ENCODE results near the gene TTC24. TPM values are rescaled to one million over a fixed set of nuclear protein-coding genes. Genes with fewer than 3 reads are reported as not detected.

TTC24 gene
- polyA plus RNA-seq, 1 of the 3 experiments (the other 2 are of a cell fraction): not detected

- Histone ChIP-seq H4K20me1 (ENCODE audit: insufficient read depth) (no peaks in the 10 kb centered on the region), H3F3A (replicated peaks; ENCODE audit: insufficient read depth) (peaks cover 13% of the 10 kb centered on the region), H3K27me3 (ENCODE audit: insufficient read depth) (no peaks in the 10 kb centered on the region), H3K4me1 (ENCODE audit: control insufficient read depth in 1 of 2, insufficient read depth in 2 of 2, low read depth in 1 of 2, low read length in 1 of 2) (peaks cover 0 to 16% of the 10 kb centered on the region in 2 experiments; a peak in 2 of 4 replicates), H3K9me3 (no peaks in the 10 kb centered on the region), H3K79me2 (ENCODE audit: insufficient read depth) (peaks cover 12% of the 10 kb centered on the region; the same call in 1 of the 2 replicates), H3K9ac (no peak overlapping the region), H3K9me2 (no peaks in the 10 kb centered on the region), H3K4me3 (ENCODE audit: low read depth in 2 of 2, low read length in 1 of 2) (peak overlapping the region in 1 of 2 experiments; percentile 83; a peak in 1 of 4 replicates), H3K27ac (ENCODE audit: low read depth in 2 of 2, low read length in 1 of 2) (peak overlapping the region; percentile 7 to 51; a peak in 1 of 4 replicates), H3K4me2 (peak overlapping the region; percentile 96), H2AFZ (ENCODE audit: low read depth) (no peak overlapping the region), H3K36me3 (replicated peaks in 1 of 2; ENCODE audit: control insufficient read depth in 1 of 2, insufficient read depth in 2 of 2, low read length in 1 of 2) (peaks cover 31 to 55% of the 10 kb centered on the region in 2 experiments)
- 75% methylated on average over 7 of the region's 8 CpGs for WGBS (ENCODE audit: low lambda C conversion rate)
- ChIA-PET POLR2A (interaction anchor here (1.1 to 2.8 kb wide), 2 partner anchors 9 to 21 kb away, joined by 3 to 15 read pairs; partner anchors contain the start of gene GPATCH4), CTCF (interaction anchor here (0.7 to 5.6 kb wide), 13 partner anchors 9 to 207 kb away, joined by 3 to 42 read pairs (median 4); partner anchors contain the start of genes BCAN and GPATCH4)
- TF ChIP-seq MEF2A (IDR thresholded peaks at IDR 0.05; ENCODE audit: borderline replicate concordance, low read depth) (no peak), FOSL2 (IDR thresholded peaks at IDR 0.05; ENCODE audit: borderline replicate concordance, low read depth) (no peak), RCOR1 (IDR thresholded peaks at IDR 0.05; ENCODE audit: low read length) (peak; percentile 24; the same call in 1 of the 2 replicates), JUND (IDR thresholded peaks at IDR 0.05) (0 out of 2 replicates have a peak, but pooled peaks have one; percentile 9), SMC3 (IDR thresholded peaks at IDR 0.05; ENCODE audit: low read depth, low read length) (no peak), POLR2AphosphoS5 (IDR thresholded peaks at IDR 0.05; ENCODE audit: low read depth, low read length) (peak; percentile 8)
- TF ChIP-seq, protein P1, sequence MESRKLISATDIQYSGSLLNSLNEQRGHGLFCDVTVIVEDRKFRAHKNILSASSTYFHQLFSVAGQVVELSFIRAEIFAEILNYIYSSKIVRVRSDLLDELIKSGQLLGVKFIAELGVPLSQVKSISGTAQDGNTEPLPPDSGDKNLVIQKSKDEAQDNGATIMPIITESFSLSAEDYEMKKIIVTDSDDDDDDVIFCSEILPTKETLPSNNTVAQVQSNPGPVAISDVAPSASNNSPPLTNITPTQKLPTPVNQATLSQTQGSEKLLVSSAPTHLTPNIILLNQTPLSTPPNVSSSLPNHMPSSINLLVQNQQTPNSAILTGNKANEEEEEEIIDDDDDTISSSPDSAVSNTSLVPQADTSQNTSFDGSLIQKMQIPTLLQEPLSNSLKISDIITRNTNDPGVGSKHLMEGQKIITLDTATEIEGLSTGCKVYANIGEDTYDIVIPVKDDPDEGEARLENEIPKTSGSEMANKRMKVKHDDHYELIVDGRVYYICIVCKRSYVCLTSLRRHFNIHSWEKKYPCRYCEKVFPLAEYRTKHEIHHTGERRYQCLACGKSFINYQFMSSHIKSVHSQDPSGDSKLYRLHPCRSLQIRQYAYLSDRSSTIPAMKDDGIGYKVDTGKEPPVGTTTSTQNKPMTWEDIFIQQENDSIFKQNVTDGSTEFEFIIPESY (IDR thresholded peaks at IDR 0.05; ENCODE audit: borderline replicate concordance, low read depth): no peak
- no peak for DNase-seq
Measured at GRCh38 chr1:156592910-156593660, 13.6 kb downstream of the TTC24 start.

- peaks cover 0 to 16% of the 10 kb centered on the region in 2 experiments; a peak in 2 of 4 replicates for H3K4me1 ChIP-seq (ENCODE audit: control insufficient read depth in 1 of 2, insufficient read depth in 2 of 2, low read depth in 1 of 2, low read length in 1 of 2)
- H3K36me3 ChIP-seq (replicated peaks in 1 of 2; ENCODE audit: control insufficient read depth in 1 of 2, insufficient read depth in 2 of 2, low read length in 1 of 2): peaks cover 36 to 60% of the 10 kb centered on the region in 2 experiments
- peaks cover 17% of the 10 kb centered on the region for H3K79me2 ChIP-seq (ENCODE audit: insufficient read depth)
- no peaks in the 10 kb centered on the region for H3K27me3 ChIP-seq (ENCODE audit: insufficient read depth)
- no peaks in the 10 kb centered on the region for H3K9me2 ChIP-seq
- CTCF ChIA-PET: interaction anchor here (0.9 to 5.6 kb wide), 10 partner anchors 9 to 208 kb away, joined by 3 to 42 read pairs (median 4); partner anchors contain the start of gene BCAN
- POLR2A ChIA-PET: no interaction called here
- TF ChIP-seq, protein P2, sequence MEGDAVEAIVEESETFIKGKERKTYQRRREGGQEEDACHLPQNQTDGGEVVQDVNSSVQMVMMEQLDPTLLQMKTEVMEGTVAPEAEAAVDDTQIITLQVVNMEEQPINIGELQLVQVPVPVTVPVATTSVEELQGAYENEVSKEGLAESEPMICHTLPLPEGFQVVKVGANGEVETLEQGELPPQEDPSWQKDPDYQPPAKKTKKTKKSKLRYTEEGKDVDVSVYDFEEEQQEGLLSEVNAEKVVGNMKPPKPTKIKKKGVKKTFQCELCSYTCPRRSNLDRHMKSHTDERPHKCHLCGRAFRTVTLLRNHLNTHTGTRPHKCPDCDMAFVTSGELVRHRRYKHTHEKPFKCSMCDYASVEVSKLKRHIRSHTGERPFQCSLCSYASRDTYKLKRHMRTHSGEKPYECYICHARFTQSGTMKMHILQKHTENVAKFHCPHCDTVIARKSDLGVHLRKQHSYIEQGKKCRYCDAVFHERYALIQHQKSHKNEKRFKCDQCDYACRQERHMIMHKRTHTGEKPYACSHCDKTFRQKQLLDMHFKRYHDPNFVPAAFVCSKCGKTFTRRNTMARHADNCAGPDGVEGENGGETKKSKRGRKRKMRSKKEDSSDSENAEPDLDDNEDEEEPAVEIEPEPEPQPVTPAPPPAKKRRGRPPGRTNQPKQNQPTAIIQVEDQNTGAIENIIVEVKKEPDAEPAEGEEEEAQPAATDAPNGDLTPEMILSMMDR (IDR thresholded peaks at IDR 0.05): no peak
- TF ChIP-seq EP300 (IDR thresholded peaks at IDR 0.05; ENCODE audit: borderline replicate concordance in 1 of 2, low read depth in 1 of 2, low read length in 1 of 2) (no peak), IRF3 (IDR thresholded peaks at IDR 0.05; ENCODE audit: low read depth, low read length) (no peak), REST (IDR thresholded peaks at IDR 0.05; ENCODE audit: low read depth, low read length) (no peak), ELF1 (IDR thresholded peaks at IDR 0.05) (no peak), MAX (IDR thresholded peaks at IDR 0.05; ENCODE audit: low read depth) (no peak), RCOR1 (IDR thresholded peaks at IDR 0.05; ENCODE audit: low read length) (no peak)
- TF ChIP-seq, protein P3, sequence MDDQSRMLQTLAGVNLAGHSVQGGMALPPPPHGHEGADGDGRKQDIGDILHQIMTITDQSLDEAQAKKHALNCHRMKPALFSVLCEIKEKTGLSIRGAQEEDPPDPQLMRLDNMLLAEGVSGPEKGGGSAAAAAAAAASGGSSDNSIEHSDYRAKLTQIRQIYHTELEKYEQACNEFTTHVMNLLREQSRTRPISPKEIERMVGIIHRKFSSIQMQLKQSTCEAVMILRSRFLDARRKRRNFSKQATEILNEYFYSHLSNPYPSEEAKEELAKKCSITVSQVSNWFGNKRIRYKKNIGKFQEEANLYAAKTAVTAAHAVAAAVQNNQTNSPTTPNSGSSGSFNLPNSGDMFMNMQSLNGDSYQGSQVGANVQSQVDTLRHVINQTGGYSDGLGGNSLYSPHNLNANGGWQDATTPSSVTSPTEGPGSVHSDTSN (IDR thresholded peaks at IDR 0.05): no peak
- H3K27ac ChIP-seq (ENCODE audit: low read depth in 2 of 2, low read length in 1 of 2): no peak overlapping the region
- no peak overlapping the region for H2AFZ ChIP-seq (ENCODE audit: low read depth)
- WGBS (ENCODE audit: low lambda C conversion rate): 98% methylated on average over 6 of the region's 8 CpGs
- peaks cover 13% of the 10 kb centered on the region for H3F3A ChIP-seq (replicated peaks; ENCODE audit: insufficient read depth)
- no peak overlapping the region for H3K4me3 ChIP-seq (ENCODE audit: low read depth in 2 of 2, low read length in 1 of 2)
- no peak overlapping the region for H3K9ac ChIP-seq
- no peak overlapping the region for H3K4me2 ChIP-seq
- H3K9me3 ChIP-seq: no peaks in the 10 kb centered on the region
- H4K20me1 ChIP-seq (ENCODE audit: insufficient read depth): no peaks in the 10 kb centered on the region
- no peak for DNase-seq
Measured at GRCh38 chr1:156593661-156593989, 14.1 kb downstream of the TTC24 start.

All from SK-N-SH (cell line).